Ovary (tissue), 3 donors: ENCODE data around the gene MAPK8IP3.

Experiments used
- CTCF ChIP-seq, 3 donors: fragments of 450-650 bp in 2 of 3; fragments of 200-600 bp in 1 of 3; IDR thresholded peaks; one replicate each; pipeline versions ENCODE4 v1.5.1 to v1.8.0; 2016 to 2022; ENCODE audit warnings: antibody characterized with exemption in 3 of 3, mild to moderate bottlenecking in 1 of 3
- EP300 ChIP-seq: sonication (generic); formaldehyde crosslinking; IDR thresholded peaks from one replicate; pipeline ENCODE4 v1.6.1; 2017; ENCODE audit warnings: antibody characterized with exemption
- POLR2A ChIP-seq: fragments of 450-650 bp; IDR thresholded peaks from one replicate; pipeline ENCODE4 v1.6.1; 2017; ENCODE audit warnings: antibody characterized with exemption, mild to moderate bottlenecking, moderate library complexity
- donor health status: DM: no; HTN: no; CAD: no.

- TF ChIP-seq CTCF (IDR thresholded peaks at IDR 0.05) (no peak), POLR2A (no peak), EP300 (no peak)
Observed at GRCh38 chr16:1777375-1778199, 71.6 kb downstream of the MAPK8IP3 start.
